ENCODE measurements around the gene MBOAT2.

MBOAT2 gene

GRCh38 chr2:8841932-8842331 is 161.6 kb downstream of the MBOAT2 start:
- no peak overlapping the region for H3K4me3 ChIP-seq (ENCODE audit: control insufficient read depth, low read depth, low read length)
- no peak for TF ChIP-seq CTCF (IDR thresholded peaks at IDR 0.05; ENCODE audit: control insufficient read depth, insufficient read depth, low read depth, low read length, missing control alignments)
- no peak for DNase-seq (ENCODE audit: low read depth)

- no peak for DNase-seq (ENCODE audit: low read depth)
- no peak for TF ChIP-seq CTCF (IDR thresholded peaks at IDR 0.05; ENCODE audit: control insufficient read depth, insufficient read depth, low read depth, low read length, missing control alignments)
- no peak overlapping the region for H3K4me3 ChIP-seq (ENCODE audit: control insufficient read depth, low read depth, low read length)
Observed at GRCh38 chr2:8840475-8841091, 162.9 kb downstream of the MBOAT2 start.

- H3K4me3 ChIP-seq (ENCODE audit: control insufficient read depth, low read depth, low read length): no peak overlapping the region
- no peak for TF ChIP-seq CTCF (IDR thresholded peaks at IDR 0.05; ENCODE audit: control insufficient read depth, insufficient read depth, low read depth, low read length, missing control alignments)
- no peak for DNase-seq (ENCODE audit: low read depth)
Observed at GRCh38 chr2:8839189-8839965, 164.1 kb downstream of the MBOAT2 start.

GRCh38 chr2:8837795-8838140 is 165.7 kb downstream of the MBOAT2 start:
- DNase-seq (ENCODE audit: low read depth): no peak
- no peak for TF ChIP-seq CTCF (IDR thresholded peaks at IDR 0.05; ENCODE audit: control insufficient read depth, insufficient read depth, low read depth, low read length, missing control alignments)
- no peak overlapping the region for H3K4me3 ChIP-seq (ENCODE audit: control insufficient read depth, low read depth, low read length)

GRCh38 chr2:8836971-8837794 is 166.3 kb downstream of the MBOAT2 start, which contains the start of gene KIDINS220:
KIDINS220 (minus strand) TSS chr2:8837613; CDS start chr2:8827093, 10,520 bp downstream.
- no peak for TF ChIP-seq CTCF (IDR thresholded peaks at IDR 0.05; ENCODE audit: control insufficient read depth, insufficient read depth, low read depth, low read length, missing control alignments)
- peak within 1 kb of the TSS; percentile 95 for H3K4me3 ChIP-seq (ENCODE audit: control insufficient read depth, low read depth, low read length)
- peak; percentile 34 for DNase-seq (ENCODE audit: low read depth)

GRCh38 chr2:8835279-8835678 is 168.2 kb downstream of the MBOAT2 start:
- H3K4me3 ChIP-seq (ENCODE audit: control insufficient read depth, low read depth, low read length): no peak overlapping the region

More at GRCh38 chr2:8835279-8835678, 168.2 kb downstream of the MBOAT2 start:
- TF ChIP-seq CTCF (IDR thresholded peaks at IDR 0.05; ENCODE audit: control insufficient read depth, insufficient read depth, low read depth, low read length, missing control alignments): no peak
- DNase-seq (ENCODE audit: low read depth): no peak

Data from AG09309 (cell line).